ENCODE measurements around the gene NBAS. TPM values are rescaled to one million over a fixed set of nuclear protein-coding genes. Genes with fewer than 3 reads are reported as not detected.

The NBAS gene
- total RNA-seq: 31.1 and 35.0 TPM in 2 replicates

DNA sequence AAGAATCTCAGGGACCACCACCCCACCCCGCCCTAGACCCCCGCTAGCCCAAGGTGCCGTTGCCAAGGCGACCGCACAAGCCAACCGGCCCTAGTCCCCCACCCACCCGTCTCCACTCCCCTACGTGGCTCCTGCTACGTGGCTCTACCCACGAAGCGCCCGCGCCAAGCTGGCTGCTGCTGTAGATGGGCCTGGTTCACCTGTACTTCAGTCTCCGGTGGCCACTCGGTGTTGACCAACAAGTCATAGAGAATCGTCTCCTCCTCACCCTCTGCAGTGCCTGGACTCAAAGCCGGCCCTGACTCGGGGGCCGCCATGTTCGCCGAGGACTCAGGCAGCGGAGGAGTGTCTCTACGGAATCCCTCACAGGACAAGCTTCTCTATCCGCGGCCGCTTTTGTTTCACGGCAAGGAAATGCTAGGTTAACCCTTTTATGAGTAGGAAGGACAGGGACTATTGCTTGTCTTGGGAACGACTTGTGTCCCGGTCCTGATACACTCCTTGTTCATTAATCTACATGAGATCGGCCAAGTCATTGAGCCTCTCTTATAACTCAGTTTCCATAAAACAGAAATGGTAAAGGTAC lies at the start of gene NBAS:
NBAS (minus strand) TSS at position 347 of the 586 bp plus-strand sequence; CDS start at position 317, 30 bp downstream.

GRCh38 chr2:15591692-15592463 lies 30.7 kb upstream of the NBAS start, which contains the start of gene DDX1:
DDX1 (plus strand) TSS chr2:15591868; CDS start chr2:15591934, 66 bp downstream.

Other genes starting within 250 kb of the NBAS start
- 70.0 and 76.8 TPM in 2 replicates for gene DDX1, start 30.5 kb upstream of the NBAS start, total RNA-seq

Data from cardiac atrium fibroblast (primary cell).